ENCODE data around the gene SUCLG2. TPM values are rescaled to one million over a fixed set of nuclear protein-coding genes. Genes with fewer than 3 reads are reported as not detected.

SUCLG2 gene
- total and polyA plus RNA-seq, 10 of the 15 experiments (the other 5 are each of a cell fraction or from before 2014, with no cell fraction given) = 17.8 to 50.9 (median 37.2) TPM

DNA sequence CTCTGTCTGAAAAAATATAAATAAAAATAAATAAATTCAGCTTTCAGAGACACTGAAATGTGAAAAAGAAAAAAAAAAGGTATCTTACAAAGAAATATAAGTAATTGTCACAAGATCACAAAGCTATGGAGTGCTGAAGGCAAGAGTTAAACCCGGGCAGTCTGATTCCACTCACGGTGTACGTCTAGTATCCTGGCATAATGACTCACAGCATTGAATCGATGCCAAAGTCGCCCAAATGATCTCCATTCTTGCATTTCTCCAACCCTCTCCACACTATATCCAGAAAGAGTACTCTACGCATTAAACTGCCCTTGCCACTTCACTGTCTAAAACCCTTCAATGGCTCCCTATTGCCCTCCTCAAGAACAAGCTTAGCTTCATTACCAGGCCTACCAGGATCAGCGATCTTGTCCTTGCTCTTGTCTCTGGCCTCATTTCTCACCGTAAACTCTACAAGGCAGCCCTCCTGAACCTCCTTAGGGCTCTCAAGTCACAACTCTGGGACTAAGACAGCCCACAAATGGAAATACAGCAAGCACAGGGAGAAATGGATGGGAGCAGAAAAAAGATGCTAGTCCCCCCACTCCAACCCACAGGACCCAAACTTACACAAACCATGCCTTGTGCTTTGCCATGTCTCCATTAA lies 7.7 kb downstream of the SUCLG2 start:
- no TSS peak for BruUV-seq (replicated peaks)
- Histone ChIP-seq H3K36me3 (ENCODE audit: control insufficient read depth in 2 of 2, insufficient read depth in 2 of 2, low read length in 1 of 2) (no peaks in the 10 kb centered on the region), H3K9ac (ENCODE audit: control insufficient read depth, insufficient read depth, low read length) (no peak overlapping the region), H4K20me1 (ENCODE audit: control insufficient read depth, insufficient read depth) (no peaks in the 10 kb centered on the region), H3K27ac (ENCODE audit: control insufficient read depth, insufficient read depth) (no peak overlapping the region), H3K27me3 (replicated peaks in 1 of 2; ENCODE audit: control insufficient read depth in 2 of 2, insufficient read depth in 2 of 2, low read length in 1 of 2) (no peaks in the 10 kb centered on the region), H3K4me1 (ENCODE audit: control insufficient read depth, insufficient read depth, low read length) (peaks cover 18% of the 10 kb centered on the region), H3K4me2 (ENCODE audit: control insufficient read depth, insufficient read depth) (no peak overlapping the region), H3K9me3 (replicated peaks; ENCODE audit: control insufficient read depth, insufficient read depth, low read length) (no peaks in the 10 kb centered on the region), H2AFZ (ENCODE audit: control insufficient read depth, low read depth, low read length) (no peak overlapping the region), H3K79me2 (ENCODE audit: control insufficient read depth, insufficient read depth, low read length) (peaks cover 32% of the 10 kb centered on the region), H3K4me3 (no peak overlapping the region)
- intact Hi-C loops (cut with micrococcal nuclease; ENCODE audit: unreplicated experiment) = no loop called here
- FAIRE-seq (no peak), DNase-seq (ENCODE audit: low read depth, low spot score) (no peak), ATAC-seq (no peak)
- ChIA-PET RAD21 (ENCODE audit: unreplicated experiment) (interaction anchor here (1.2 kb wide), 1 partner anchor 8 kb away, joined by 3 read pairs; the partner anchor contains the start of gene SUCLG2), SMC1A (ENCODE audit: uncharacterized antibody, unreplicated experiment) (interaction anchor here (2.1 kb wide), 1 partner anchor 11 kb away, joined by 10 read pairs; no protein-coding TSS in a partner anchor), CTCF (no interaction called here), POLR2A (no interaction called here)
- 91% methylated on average over 8 of the region's 8 CpGs for WGBS (ENCODE audit: insufficient coverage, insufficient replicate concordance, low lambda C conversion rate, missing lambda C conversion rate)
- TF ChIP-seq MEF2A (IDR thresholded peaks at IDR 0.05; ENCODE audit: insufficient read depth, low read depth, low read length) = no peak
- in situ Hi-C loops (cut with MboI) = no loop called here

DNA sequence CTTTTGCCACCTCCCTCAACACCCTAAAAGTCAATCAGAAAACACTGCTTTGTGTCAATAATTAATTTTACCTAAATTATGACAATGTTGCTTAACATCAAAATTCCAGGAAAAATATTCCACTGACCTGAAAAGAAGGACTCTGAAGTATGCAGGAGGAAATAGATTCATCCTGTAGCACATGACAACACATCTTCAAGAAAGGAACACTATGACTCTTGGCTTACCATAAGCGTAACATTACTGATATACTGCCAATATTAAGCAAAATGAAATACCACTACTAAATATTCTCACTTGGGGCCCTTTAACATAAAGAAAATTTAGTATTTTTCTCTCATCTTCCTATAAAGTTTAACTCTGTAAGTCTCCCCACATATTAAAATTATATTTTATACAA lies 9.6 kb downstream of the SUCLG2 start:
- ChIA-PET POLR2A (no interaction called here), CTCF (no interaction called here), RAD21 (ENCODE audit: unreplicated experiment) (no interaction called here), SMC1A (ENCODE audit: uncharacterized antibody, unreplicated experiment) (no interaction called here)
- no peak for ATAC-seq
- no peak overlapping the region for H3K4me3 ChIP-seq
- H3K79me2 ChIP-seq (ENCODE audit: control insufficient read depth, insufficient read depth, low read length) = peaks cover 14% of the 10 kb centered on the region
- WGBS (ENCODE audit: insufficient coverage, insufficient replicate concordance, low lambda C conversion rate, missing lambda C conversion rate) = 100% methylated on average over 1 of the region's 1 CpG
- intact Hi-C loops (cut with micrococcal nuclease; ENCODE audit: unreplicated experiment) (no loop called here), in situ Hi-C loops (cut with MboI) (no loop called here)
- FAIRE-seq = no peak
- H3K36me3 ChIP-seq (ENCODE audit: control insufficient read depth in 2 of 2, insufficient read depth in 2 of 2, low read length in 1 of 2) = no peaks in the 10 kb centered on the region
- no peak for DNase-seq (ENCODE audit: low read depth, low spot score)
- no TSS peak for BruUV-seq (replicated peaks)
- H4K20me1 ChIP-seq (ENCODE audit: control insufficient read depth, insufficient read depth) = no peaks in the 10 kb centered on the region
- H3K9ac ChIP-seq (ENCODE audit: control insufficient read depth, insufficient read depth, low read length) = no peak overlapping the region
- no peaks in the 10 kb centered on the region for H3K27me3 ChIP-seq (replicated peaks in 1 of 2; ENCODE audit: control insufficient read depth in 2 of 2, insufficient read depth in 2 of 2, low read length in 1 of 2)
- no peak overlapping the region for H2AFZ ChIP-seq (ENCODE audit: control insufficient read depth, low read depth, low read length)
- no peak overlapping the region for H3K27ac ChIP-seq (ENCODE audit: control insufficient read depth, insufficient read depth)
- no peaks in the 10 kb centered on the region for H3K9me3 ChIP-seq (replicated peaks; ENCODE audit: control insufficient read depth, insufficient read depth, low read length)
- no peaks in the 10 kb centered on the region for H3K4me1 ChIP-seq (ENCODE audit: control insufficient read depth, insufficient read depth, low read length)
- H3K4me2 ChIP-seq (ENCODE audit: control insufficient read depth, insufficient read depth) = no peak overlapping the region
- TF ChIP-seq, protein P1, sequence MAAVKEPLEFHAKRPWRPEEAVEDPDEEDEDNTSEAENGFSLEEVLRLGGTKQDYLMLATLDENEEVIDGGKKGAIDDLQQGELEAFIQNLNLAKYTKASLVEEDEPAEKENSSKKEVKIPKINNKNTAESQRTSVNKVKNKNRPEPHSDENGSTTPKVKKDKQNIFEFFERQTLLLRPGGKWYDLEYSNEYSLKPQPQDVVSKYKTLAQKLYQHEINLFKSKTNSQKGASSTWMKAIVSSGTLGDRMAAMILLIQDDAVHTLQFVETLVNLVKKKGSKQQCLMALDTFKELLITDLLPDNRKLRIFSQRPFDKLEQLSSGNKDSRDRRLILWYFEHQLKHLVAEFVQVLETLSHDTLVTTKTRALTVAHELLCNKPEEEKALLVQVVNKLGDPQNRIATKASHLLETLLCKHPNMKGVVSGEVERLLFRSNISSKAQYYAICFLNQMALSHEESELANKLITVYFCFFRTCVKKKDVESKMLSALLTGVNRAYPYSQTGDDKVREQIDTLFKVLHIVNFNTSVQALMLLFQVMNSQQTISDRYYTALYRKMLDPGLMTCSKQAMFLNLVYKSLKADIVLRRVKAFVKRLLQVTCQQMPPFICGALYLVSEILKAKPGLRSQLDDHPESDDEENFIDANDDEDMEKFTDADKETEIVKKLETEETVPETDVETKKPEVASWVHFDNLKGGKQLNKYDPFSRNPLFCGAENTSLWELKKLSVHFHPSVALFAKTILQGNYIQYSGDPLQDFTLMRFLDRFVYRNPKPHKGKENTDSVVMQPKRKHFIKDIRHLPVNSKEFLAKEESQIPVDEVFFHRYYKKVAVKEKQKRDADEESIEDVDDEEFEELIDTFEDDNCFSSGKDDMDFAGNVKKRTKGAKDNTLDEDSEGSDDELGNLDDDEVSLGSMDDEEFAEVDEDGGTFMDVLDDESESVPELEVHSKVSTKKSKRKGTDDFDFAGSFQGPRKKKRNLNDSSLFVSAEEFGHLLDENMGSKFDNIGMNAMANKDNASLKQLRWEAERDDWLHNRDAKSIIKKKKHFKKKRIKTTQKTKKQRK (IDR thresholded peaks at IDR 0.05; ENCODE audit: low read depth, low read length) = no peak
- TF ChIP-seq RELA (IDR thresholded peaks at IDR 0.05; ENCODE audit: borderline replicate concordance, partially characterized antibody) = no peak
- no peak for TF ChIP-seq GABPA (IDR thresholded peaks at IDR 0.05; ENCODE audit: low read depth)
- TF ChIP-seq JUNB (IDR thresholded peaks at IDR 0.05) = no peak
- TF ChIP-seq GATAD2B (conservative IDR thresholded peaks at IDR 0.05; ENCODE audit: low read depth) = no peak
- TF ChIP-seq POLR2AphosphoS2 (IDR thresholded peaks at IDR 0.05; ENCODE audit: low read depth, low read length) = no peak
- TF ChIP-seq, protein P2, sequence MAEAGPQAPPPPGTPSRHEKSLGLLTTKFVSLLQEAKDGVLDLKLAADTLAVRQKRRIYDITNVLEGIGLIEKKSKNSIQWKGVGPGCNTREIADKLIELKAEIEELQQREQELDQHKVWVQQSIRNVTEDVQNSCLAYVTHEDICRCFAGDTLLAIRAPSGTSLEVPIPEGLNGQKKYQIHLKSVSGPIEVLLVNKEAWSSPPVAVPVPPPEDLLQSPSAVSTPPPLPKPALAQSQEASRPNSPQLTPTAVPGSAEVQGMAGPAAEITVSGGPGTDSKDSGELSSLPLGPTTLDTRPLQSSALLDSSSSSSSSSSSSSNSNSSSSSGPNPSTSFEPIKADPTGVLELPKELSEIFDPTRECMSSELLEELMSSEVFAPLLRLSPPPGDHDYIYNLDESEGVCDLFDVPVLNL (IDR thresholded peaks at IDR 0.05; ENCODE audit: low read depth, low read length) = no peak
- TF ChIP-seq, protein P3, sequence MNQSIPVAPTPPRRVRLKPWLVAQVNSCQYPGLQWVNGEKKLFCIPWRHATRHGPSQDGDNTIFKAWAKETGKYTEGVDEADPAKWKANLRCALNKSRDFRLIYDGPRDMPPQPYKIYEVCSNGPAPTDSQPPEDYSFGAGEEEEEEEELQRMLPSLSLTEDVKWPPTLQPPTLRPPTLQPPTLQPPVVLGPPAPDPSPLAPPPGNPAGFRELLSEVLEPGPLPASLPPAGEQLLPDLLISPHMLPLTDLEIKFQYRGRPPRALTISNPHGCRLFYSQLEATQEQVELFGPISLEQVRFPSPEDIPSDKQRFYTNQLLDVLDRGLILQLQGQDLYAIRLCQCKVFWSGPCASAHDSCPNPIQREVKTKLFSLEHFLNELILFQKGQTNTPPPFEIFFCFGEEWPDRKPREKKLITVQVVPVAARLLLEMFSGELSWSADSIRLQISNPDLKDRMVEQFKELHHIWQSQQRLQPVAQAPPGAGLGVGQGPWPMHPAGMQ (IDR thresholded peaks at IDR 0.05; ENCODE audit: borderline replicate concordance) = no peak
